ENCODE measurements around the gene ITGB7. TPM values are rescaled to one million over a fixed set of nuclear protein-coding genes. Genes with fewer than 3 reads are reported as not detected.

ITGB7 gene
- polyA plus RNA-seq, 1 of the 3 experiments (the other 2 are of a cell fraction): 0.25 TPM

- no peak for TF ChIP-seq REST (IDR thresholded peaks at IDR 0.05; ENCODE audit: low read depth, low read length)
- TF ChIP-seq YY1 (IDR thresholded peaks at IDR 0.05; ENCODE audit: low read depth): no peak
- TF ChIP-seq FOSL2 (IDR thresholded peaks at IDR 0.05; ENCODE audit: borderline replicate concordance, low read depth): no peak
- TF ChIP-seq TAF1 (IDR thresholded peaks at IDR 0.05; ENCODE audit: borderline replicate concordance, low read depth, low read length): no peak
- no peak for TF ChIP-seq RCOR1 (IDR thresholded peaks at IDR 0.05; ENCODE audit: low read length)
- no peak for TF ChIP-seq RXRA (IDR thresholded peaks at IDR 0.05; ENCODE audit: borderline replicate concordance, low read depth)
- TF ChIP-seq, protein P1, sequence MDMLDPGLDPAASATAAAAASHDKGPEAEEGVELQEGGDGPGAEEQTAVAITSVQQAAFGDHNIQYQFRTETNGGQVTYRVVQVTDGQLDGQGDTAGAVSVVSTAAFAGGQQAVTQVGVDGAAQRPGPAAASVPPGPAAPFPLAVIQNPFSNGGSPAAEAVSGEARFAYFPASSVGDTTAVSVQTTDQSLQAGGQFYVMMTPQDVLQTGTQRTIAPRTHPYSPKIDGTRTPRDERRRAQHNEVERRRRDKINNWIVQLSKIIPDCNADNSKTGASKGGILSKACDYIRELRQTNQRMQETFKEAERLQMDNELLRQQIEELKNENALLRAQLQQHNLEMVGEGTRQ (IDR thresholded peaks at IDR 0.05; ENCODE audit: borderline replicate concordance, low read depth, low read length): no peak
- TF ChIP-seq, protein P2, sequence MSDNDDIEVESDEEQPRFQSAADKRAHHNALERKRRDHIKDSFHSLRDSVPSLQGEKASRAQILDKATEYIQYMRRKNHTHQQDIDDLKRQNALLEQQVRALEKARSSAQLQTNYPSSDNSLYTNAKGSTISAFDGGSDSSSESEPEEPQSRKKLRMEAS (IDR thresholded peaks at IDR 0.05; ENCODE audit: low read depth): no peak
These were observed 12.9 kb downstream of the ITGB7 start (continued) for GRCh38 chr12:53193985-53194716.

DNA sequence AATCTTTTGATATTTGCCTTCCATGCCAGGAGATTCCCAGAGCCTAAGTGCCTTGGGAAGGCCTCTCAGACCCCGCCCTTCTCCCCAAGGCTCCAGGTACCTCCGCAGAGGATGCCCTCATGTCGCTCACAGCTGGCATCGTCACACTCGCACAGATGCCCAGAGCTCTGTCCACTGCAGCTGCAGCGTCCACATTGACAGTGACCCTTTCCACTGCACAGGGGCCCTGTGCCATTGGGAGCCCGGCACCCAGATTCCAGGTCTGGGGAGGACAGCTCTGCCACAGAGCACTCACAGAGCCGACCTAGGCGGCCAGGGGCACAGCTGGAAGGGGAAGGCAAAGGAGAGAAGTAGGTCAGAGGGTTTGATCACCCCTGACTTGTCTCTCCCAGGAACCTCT, 14.0 kb downstream of the ITGB7 start:
- no peak overlapping the region for H3K4me3 ChIP-seq (ENCODE audit: low read depth in 2 of 2, low read length in 1 of 2)
- DNase-seq: no peak
- TF ChIP-seq REST (IDR thresholded peaks at IDR 0.05; ENCODE audit: low read depth, low read length) (no peak), JUND (IDR thresholded peaks at IDR 0.05) (no peak), EP300 (IDR thresholded peaks at IDR 0.05; ENCODE audit: borderline replicate concordance in 1 of 2, low read depth in 1 of 2, low read length in 1 of 2) (no peak), RCOR1 (IDR thresholded peaks at IDR 0.05; ENCODE audit: low read length) (no peak), RXRA (IDR thresholded peaks at IDR 0.05; ENCODE audit: borderline replicate concordance, low read depth) (no peak), SIN3A (IDR thresholded peaks at IDR 0.05; ENCODE audit: borderline replicate concordance, low read depth, low read length) (no peak), FOXM1 (IDR thresholded peaks at IDR 0.05; ENCODE audit: low read depth) (no peak), CTCF (IDR thresholded peaks at IDR 0.05) (no peak), RAD21 (IDR thresholded peaks at IDR 0.05; ENCODE audit: low read length) (no peak)
- H3K27ac ChIP-seq (ENCODE audit: low read depth in 2 of 2, low read length in 1 of 2): no peak overlapping the region
- H3K9me2 ChIP-seq: no peaks in the 10 kb centered on the region
- H2AFZ ChIP-seq (ENCODE audit: low read depth): no peak overlapping the region
- H3F3A ChIP-seq (replicated peaks; ENCODE audit: insufficient read depth): peaks cover 13% of the 10 kb centered on the region
- 67% methylated on average over 9 of the region's 9 CpGs for WGBS (ENCODE audit: low lambda C conversion rate)
- H3K9me3 ChIP-seq: no peaks in the 10 kb centered on the region
- H3K9ac ChIP-seq: no peak overlapping the region
- CTCF ChIA-PET: interaction anchor here (1.2 to 9.5 kb wide), 4 partner anchors 10 to 128 kb away, joined by 4 to 181 read pairs (median 74); no protein-coding TSS in a partner anchor
- H3K36me3 ChIP-seq (replicated peaks in 1 of 2; ENCODE audit: control insufficient read depth in 1 of 2, insufficient read depth in 2 of 2, low read length in 1 of 2): peaks cover 6 to 10% of the 10 kb centered on the region in 2 experiments
- no peaks in the 10 kb centered on the region for H3K27me3 ChIP-seq (ENCODE audit: insufficient read depth)
- no peaks in the 10 kb centered on the region for H3K79me2 ChIP-seq (ENCODE audit: insufficient read depth)
- POLR2A ChIA-PET: interaction anchor here (0.7 kb wide), 1 partner anchor 33 kb away, joined by 4 read pairs; no protein-coding TSS in a partner anchor
- no peaks in the 10 kb centered on the region; a peak in 1 of 4 replicates for H3K4me1 ChIP-seq (ENCODE audit: control insufficient read depth in 1 of 2, insufficient read depth in 2 of 2, low read depth in 1 of 2, low read length in 1 of 2)
- H3K4me2 ChIP-seq: no peak overlapping the region
- H4K20me1 ChIP-seq (ENCODE audit: insufficient read depth): no peaks in the 10 kb centered on the region
